H1 (cell line): Measurements from ENCODE around the gene MAFF.

ENCODE experiments used
- POLR2AphosphoS5 ChIP-seq: IDR thresholded peaks from 2 replicates; pipeline ENCODE4 v1.6.1; 2011; ENCODE audit warnings: low read depth, low read length
- SUZ12 ChIP-seq: fragments of 200-600 bp; sonication (generic); IDR thresholded peaks from 2 replicates; pipeline ENCODE4 v1.6.1; 2012; ENCODE audit warnings: mild to moderate bottlenecking, inconsistent platforms, low read length, moderate library complexity, mixed read lengths
- ZNF274 ChIP-seq: IDR thresholded peaks from 2 replicates; pipeline ENCODE4 v1.7.0; 2012; ENCODE audit warnings: low read length, borderline replicate concordance; ENCODE audit errors: extremely low read depth
- TF ChIP-seq, protein P1 (sequence below), 3 experiments: IDR thresholded peaks; 1 replicate in 2 of 3; 2 replicates in 1 of 3; pipeline versions ENCODE4 v1.5.1 to v1.6.1; 2011; ENCODE audit warnings: low read length in 3 of 3, mild to moderate bottlenecking in 3 of 3, inconsistent platforms in 2 of 3, low read depth in 1 of 3, moderate library complexity in 1 of 3; ENCODE audit not compliant: insufficient read depth in 1 of 3; ENCODE audit errors: control extremely low read depth in 1 of 3

DNA sequence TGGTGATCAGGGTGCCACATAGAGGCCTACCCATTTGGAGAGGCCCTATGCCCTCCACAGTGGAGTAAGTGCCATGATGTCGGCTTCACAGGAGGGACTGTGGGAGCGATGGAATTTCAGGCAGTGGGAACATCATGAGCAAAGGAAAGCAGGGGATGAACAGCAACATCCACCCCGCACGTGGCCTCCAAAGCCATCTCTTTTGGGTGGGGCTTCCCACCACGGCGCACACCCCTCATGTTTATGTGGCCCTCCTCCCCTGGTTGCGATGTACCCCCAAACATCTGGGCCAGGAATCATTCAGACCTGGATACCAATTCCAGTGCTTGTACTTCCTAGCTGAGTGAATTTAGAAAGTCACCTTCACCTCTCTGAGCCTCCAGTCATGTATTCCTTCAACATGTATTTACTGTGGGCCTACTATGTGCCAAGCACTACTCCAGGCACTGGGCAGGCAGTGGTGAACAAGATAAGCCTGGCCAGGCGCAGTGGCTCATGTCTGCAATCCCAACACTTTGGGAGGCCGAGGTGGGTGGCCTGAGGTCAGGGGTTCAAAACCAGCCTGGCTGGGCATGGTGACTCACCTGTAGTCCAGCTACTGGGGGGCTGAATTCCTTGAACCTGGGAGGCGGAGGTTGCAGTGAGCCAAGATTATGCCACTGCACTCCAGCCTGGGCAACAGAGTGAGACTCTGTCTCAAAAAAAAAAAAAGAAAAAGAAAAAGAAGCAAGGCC is 1.8 kb upstream of the MAFF start:
- no peak for TF ChIP-seq ZNF274
- no peak for TF ChIP-seq POLR2AphosphoS5
- TF ChIP-seq, protein P1, sequence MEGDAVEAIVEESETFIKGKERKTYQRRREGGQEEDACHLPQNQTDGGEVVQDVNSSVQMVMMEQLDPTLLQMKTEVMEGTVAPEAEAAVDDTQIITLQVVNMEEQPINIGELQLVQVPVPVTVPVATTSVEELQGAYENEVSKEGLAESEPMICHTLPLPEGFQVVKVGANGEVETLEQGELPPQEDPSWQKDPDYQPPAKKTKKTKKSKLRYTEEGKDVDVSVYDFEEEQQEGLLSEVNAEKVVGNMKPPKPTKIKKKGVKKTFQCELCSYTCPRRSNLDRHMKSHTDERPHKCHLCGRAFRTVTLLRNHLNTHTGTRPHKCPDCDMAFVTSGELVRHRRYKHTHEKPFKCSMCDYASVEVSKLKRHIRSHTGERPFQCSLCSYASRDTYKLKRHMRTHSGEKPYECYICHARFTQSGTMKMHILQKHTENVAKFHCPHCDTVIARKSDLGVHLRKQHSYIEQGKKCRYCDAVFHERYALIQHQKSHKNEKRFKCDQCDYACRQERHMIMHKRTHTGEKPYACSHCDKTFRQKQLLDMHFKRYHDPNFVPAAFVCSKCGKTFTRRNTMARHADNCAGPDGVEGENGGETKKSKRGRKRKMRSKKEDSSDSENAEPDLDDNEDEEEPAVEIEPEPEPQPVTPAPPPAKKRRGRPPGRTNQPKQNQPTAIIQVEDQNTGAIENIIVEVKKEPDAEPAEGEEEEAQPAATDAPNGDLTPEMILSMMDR (IDR thresholded peaks at IDR 0.05; ENCODE audit: control extremely low read depth in 1 of 3, insufficient read depth in 1 of 3, low read depth in 1 of 3, low read length in 3 of 3) = no peak
- no peak for TF ChIP-seq SUZ12
